Heart right ventricle (tissue), 16 donors: ENCODE measurements around the gene PTPRG. TPM values are rescaled to one million over a fixed set of nuclear protein-coding genes. Genes with fewer than 3 reads are reported as not detected.
A peak's percentile ranks its signal among the peaks of the same experiment; 100 is the strongest.

Source experiments
- ATAC-seq, 8 donors: fragments of 200-7000 bp; cut with Tn5 transposase; one replicate each; pipeline ENCODE4 v1.9.1; 2020; ENCODE audit warnings: mild to moderate bottlenecking in 8 of 8, moderate library complexity in 8 of 8, moderate number of reproducible peaks in 1 of 8
- DNase-seq, 2 donors: peaks; one replicate each; pipeline ENCODE4 v3.0.0-alpha.2; 2020
- H3K27ac ChIP-seq, 10 donors: fragments of 200-600 bp; sonication (generic) in 2 of 10; one replicate each; pipeline versions ENCODE4 v1.5.0 to v1.8.0; 2020 to 2022; ENCODE audit warnings: mild to moderate bottlenecking in 3 of 10
- H3K27me3 ChIP-seq, 7 donors: fragments of 200-600 bp; one replicate each; pipeline ENCODE4 v1.8.0; 2021 to 2022; ENCODE audit warnings: mild to moderate bottlenecking in 2 of 7
- H3K36me3 ChIP-seq, 9 donors: fragments of 200-600 bp; sonication (generic) in 1 of 9; one replicate each; pipeline versions ENCODE4 v1.5.0 to v1.8.0; 2020 to 2022; ENCODE audit warnings: mild to moderate bottlenecking in 2 of 9
- H3K4me1 ChIP-seq, 9 donors: fragments of 200-600 bp; sonication (generic) in 1 of 9; one replicate each; pipeline versions ENCODE4 v1.5.0 to v1.8.0; 2020 to 2022; ENCODE audit warnings: mild to moderate bottlenecking in 4 of 9
- H3K4me3 ChIP-seq, 10 donors: fragments of 200-600 bp; sonication (generic) in 2 of 10; one replicate each; pipeline versions ENCODE4 v1.5.0 to v1.8.0; 2020 to 2022; ENCODE audit warnings: mild to moderate bottlenecking in 7 of 10, moderate library complexity in 2 of 10
- H3K9me3 ChIP-seq, 11 donors: fragments of 200-600 bp in 10 of 11; sonication (generic) in 2 of 11; one replicate each; pipeline versions ENCODE4 v1.5.0 to v1.8.0; 2013 to 2022; ENCODE audit warnings: mild to moderate bottlenecking in 2 of 11, control low read depth in 1 of 11, moderate library complexity in 1 of 11
- WGBS, 2 donors: extraction: QIAGEN DNeasy Blood & Tissue Kit; methylation state at CpG; one replicate each; pipeline ENCODE4 v1.1.7; 2013; ENCODE audit warnings: inconsistent platforms in 1 of 2; 5-methylcytosine and 5-hydroxymethylcytosine counted together
- intact Hi-C, 10 donors: fragments of 100-400 bp; cut with DNase I; formaldehyde crosslinking; loops; one replicate each; pipeline versions ENCODE4 v1.11.1 to v1.14.2; 2022
- polyA plus RNA-seq, 2 donors: library from polyadenylated mRNA; stranded (reverse); fragments of 200-250 nt; gene quantifications; one replicate each; pipeline ENCODE4 v1.2.3, GENCODE V29; 2013
- total RNA-seq, 10 donors: library from RNA; stranded (reverse); fragmentation: NEBNext Ultra II Directional in 3 of 10; extraction: Animal tissue kit (Norgen Biotek cat#: 25700) in 3 of 10; gene quantifications; one replicate each; pipeline versions ENCODE4 v1.2.1 to v1.2.4, GENCODE V29; 2021 to 2023
- TF ChIP-seq, protein P1 (sequence below), 9 donors: fragments of 200-600 bp; sonication (generic) in 2 of 9; IDR thresholded peaks; one replicate each; pipeline versions ENCODE4 v1.5.0 to v1.8.0; 2021 to 2022; ENCODE audit warnings: antibody characterized with exemption in 9 of 9, mild to moderate bottlenecking in 5 of 9, moderate library complexity in 1 of 9
- donor health status: Arrhythmogenic right ventricular cardiomyopathy.
- donor health status: ischemic (EF 13 %, LVEDD 7.1; RV severe dilation, severe dysfunction).
- donor health status: healthy with polysubstance abuse.
- donor health status: DM: no; HTN: yes; CAD: no.
- donor health status: DM: no; HTN: no; CAD: no.
- donor health status: ischemic (EF 25% LVEDD 6.9; RV normal size, moderate dysfunction).
- donor health status: ischemic (EF 25% LVEDD 5.7; RV mildly dilated, moderate dysfunction).
- donor health status: healthy.
- donor health status: DM: yes; HTN: yes; CAD: no.
- donor health status: Ischemic cardiomyopathy.
- donor health status: ischemic (EF 35%, LVEDD 5.7; RV mildly dilated, moderate dysfunction).
- donor health status: nonischemic (EF 11% LVEDD 7.7; RV severe dilation, severe dysfunction).
- donor health status: DM: yes; HTN: yes; CAD: no.
- donor health status: PGD.
- donor health status: ischemic (EF 29% LVEDD 5.4; RV normal size, mild dysfunction).
- donor health status: nonischemic (EF 23%, LVEDD 6.1; RV moderate dilation, normal function).

The PTPRG gene
- total and polyA plus RNA-seq, 12 donors, result 10.1 to 38.3 (median 32.6) TPM

DNA sequence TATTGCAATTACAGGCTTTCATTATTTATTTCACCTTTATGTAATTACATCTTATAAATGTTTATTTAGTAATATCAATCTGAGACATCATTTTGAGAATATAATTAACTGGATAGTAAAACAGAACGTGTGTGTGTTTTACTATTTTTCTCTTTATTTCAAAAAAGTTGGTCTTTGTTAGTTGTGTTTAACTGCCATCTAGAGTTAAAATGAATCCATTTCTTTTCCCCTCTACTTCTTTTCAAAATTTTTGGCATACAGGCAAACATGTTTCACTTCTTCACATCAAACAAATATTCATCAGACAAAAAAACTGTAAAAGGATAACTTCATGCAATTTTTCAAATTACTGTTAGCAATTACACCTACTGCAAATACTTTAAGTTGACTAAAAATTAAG is 750.8 kb downstream of the PTPRG start:
- TF ChIP-seq, protein P1, sequence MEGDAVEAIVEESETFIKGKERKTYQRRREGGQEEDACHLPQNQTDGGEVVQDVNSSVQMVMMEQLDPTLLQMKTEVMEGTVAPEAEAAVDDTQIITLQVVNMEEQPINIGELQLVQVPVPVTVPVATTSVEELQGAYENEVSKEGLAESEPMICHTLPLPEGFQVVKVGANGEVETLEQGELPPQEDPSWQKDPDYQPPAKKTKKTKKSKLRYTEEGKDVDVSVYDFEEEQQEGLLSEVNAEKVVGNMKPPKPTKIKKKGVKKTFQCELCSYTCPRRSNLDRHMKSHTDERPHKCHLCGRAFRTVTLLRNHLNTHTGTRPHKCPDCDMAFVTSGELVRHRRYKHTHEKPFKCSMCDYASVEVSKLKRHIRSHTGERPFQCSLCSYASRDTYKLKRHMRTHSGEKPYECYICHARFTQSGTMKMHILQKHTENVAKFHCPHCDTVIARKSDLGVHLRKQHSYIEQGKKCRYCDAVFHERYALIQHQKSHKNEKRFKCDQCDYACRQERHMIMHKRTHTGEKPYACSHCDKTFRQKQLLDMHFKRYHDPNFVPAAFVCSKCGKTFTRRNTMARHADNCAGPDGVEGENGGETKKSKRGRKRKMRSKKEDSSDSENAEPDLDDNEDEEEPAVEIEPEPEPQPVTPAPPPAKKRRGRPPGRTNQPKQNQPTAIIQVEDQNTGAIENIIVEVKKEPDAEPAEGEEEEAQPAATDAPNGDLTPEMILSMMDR (IDR thresholded peaks at IDR 0.05), result peak in 1 of 9 donors; percentile 20
- no peak for ATAC-seq
- no peak for DNase-seq
- Histone ChIP-seq H3K4me3 (no peak overlapping the region), H3K27me3 (no peaks in the 10 kb centered on the region), H3K27ac (no peak overlapping the region), H3K9me3 (no peaks in the 10 kb centered on the region), H3K4me1 (no peaks in the 10 kb centered on the region), H3K36me3 (no peaks in the 10 kb centered on the region)
- WGBS, 2 donors, result 38 to 49% methylated on average over 1 of the region's 1 CpG
- intact Hi-C loops, result loop anchor here in 2 of 10 donors (10.0 kb wide), 1 partner anchor 107 kb away; no protein-coding TSS in a partner anchor

DNA sequence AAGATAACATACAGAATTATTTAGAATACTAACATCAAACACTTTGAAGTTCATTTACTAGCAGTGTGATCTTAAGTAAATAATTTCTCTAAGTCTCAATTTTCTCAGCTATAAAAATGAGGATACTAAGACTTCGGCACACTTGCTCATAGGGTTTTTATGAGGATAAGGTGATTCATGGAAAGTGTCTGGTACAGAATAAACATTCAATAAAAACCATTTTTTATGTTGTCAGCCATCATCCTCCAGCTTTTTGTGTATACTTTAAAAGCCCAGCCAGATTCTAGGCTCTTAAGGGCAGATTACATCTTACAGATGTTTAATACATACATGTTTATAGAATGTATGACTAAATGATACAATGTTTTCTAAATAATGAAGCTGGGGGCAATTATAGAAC is 755.2 kb downstream of the PTPRG start:
- intact Hi-C loops, result loop anchor here in 3 of 10 donors (5.0 to 10.0 kb wide), 2 partner anchors 104 to 112 kb away; no protein-coding TSS in a partner anchor
- 95 to 100% methylated on average over 1 of the region's 1 CpG for WGBS, 2 donors
- ATAC-seq, result no peak

DNA sequence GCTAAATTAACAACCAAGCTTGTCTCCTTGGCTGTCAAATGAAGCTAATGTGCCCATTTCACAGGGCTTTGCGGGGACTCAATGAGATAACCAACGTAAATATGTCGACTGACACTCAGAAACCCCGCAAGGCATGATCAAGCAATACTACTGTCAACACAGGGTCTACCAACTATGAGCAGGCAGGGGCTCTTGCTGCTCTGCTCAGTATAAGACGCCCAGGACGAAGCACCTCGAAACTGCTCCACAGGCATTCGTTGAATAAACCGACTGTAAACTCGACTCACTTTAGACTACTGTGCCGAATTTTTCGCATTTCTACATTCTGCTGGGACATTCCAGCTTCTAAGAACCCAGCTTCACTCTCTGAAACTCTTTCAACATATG is 757.0 kb downstream of the PTPRG start:
- 26 to 36% methylated on average over 12 of the region's 12 CpGs for WGBS, 2 donors
- Histone ChIP-seq H3K27ac (peak overlapping the region in 7 of 10 donors; percentile 31 to 83 (median 67)), H3K9me3 (peaks cover 0 to 5% (median 0%) of the 10 kb centered on the region in 11 donors), H3K36me3 (peaks cover 0 to 22% (median 0%) of the 10 kb centered on the region in 9 donors), H3K4me1 (peaks cover 0 to 12% (median 4%) of the 10 kb centered on the region in 9 donors), H3K4me3 (peak overlapping the region in 9 of 10 donors; percentile 44 to 76 (median 64)), H3K27me3 (peaks cover 0 to 10% (median 0%) of the 10 kb centered on the region in 7 donors)
- DNase-seq (no peak), ATAC-seq (peak in 3 of 8 donors; percentile 5 to 9 (median 5))
- intact Hi-C loops, result loop anchor here in 3 of 10 donors (5.0 to 10.0 kb wide), 2 partner anchors 106 to 114 kb away; no protein-coding TSS in a partner anchor
- TF ChIP-seq, protein P1 (IDR thresholded peaks at IDR 0.05), result no peak

More for the DNA sequence above, 755.2 kb downstream of the PTPRG start:
- Histone ChIP-seq H3K4me3 (no peak overlapping the region), H3K27ac (no peak overlapping the region), H3K27me3 (peaks cover 0 to 10% (median 0%) of the 10 kb centered on the region in 7 donors), H3K36me3 (peaks cover 0 to 4% (median 0%) of the 10 kb centered on the region in 9 donors), H3K9me3 (peaks cover 0 to 5% (median 0%) of the 10 kb centered on the region in 11 donors), H3K4me1 (peaks cover 0 to 12% (median 4%) of the 10 kb centered on the region in 9 donors)
- TF ChIP-seq, protein P1 (IDR thresholded peaks at IDR 0.05), result no peak
- DNase-seq, result no peak

DNA sequence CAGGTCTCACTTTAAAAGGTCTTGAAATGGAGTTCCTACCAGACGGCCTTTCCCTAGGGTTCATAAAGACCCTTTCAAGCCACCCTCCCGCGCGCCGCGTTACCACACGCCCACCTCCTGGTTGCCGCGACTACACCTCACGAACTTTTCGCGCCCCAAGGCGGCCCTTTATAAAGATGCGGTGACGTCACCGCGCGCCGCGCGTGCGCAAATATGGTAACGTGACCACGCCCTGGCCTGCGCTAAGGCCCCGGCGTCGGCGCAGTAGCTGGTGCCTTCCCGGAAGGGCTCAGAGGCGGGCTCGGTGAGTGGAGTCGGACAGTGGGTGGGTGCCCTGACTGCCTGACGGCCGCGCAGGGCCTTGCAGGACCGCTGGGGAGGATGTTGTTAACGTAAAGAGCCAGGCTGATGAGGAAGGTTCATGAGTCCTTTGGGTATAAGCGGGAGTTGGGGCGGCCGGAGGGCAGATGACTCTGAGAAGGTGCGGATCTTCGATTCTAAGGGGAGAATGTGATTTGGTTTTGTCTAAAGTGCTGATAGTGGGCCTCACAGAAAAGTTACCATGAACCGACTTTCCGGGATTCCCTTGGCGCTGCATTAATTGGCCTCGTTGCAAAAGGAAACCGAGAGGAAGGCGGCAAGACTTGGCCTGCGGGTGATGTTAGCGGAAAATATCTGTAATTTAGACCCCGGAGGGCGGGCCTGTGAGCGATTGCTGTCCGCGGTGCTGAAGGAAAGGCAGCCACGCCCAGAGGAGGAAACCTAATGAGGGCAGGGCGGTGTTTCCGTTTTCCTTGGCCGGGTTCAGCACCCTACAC is 757.6 kb downstream of the PTPRG start:
- intact Hi-C loops, result loop anchor here in 3 of 10 donors (5.0 to 10.0 kb wide), 2 partner anchors 107 to 114 kb away; no protein-coding TSS in a partner anchor
- TF ChIP-seq, protein P1 (IDR thresholded peaks at IDR 0.05), result no peak
- Histone ChIP-seq H3K4me1 (peaks cover 0 to 12% (median 4%) of the 10 kb centered on the region in 9 donors), H3K36me3 (peaks cover 0 to 29% (median 0%) of the 10 kb centered on the region in 9 donors), H3K27me3 (peaks cover 0 to 10% (median 0%) of the 10 kb centered on the region in 7 donors), H3K9me3 (peaks cover 0 to 5% (median 0%) of the 10 kb centered on the region in 11 donors), H3K27ac (peak overlapping the region in 9 of 10 donors; percentile 15 to 83 (median 67)), H3K4me3 (peak overlapping the region; percentile 40 to 76 (median 60))
- DNase-seq (peak; percentile 82 to 85), ATAC-seq (peak; percentile 99 to 100 (median 99))
- 1% methylated on average over 60 of the region's 60 CpGs for WGBS, 2 donors
